DMS79 (cell line): ENCODE data around the gene KDM2B.

Experiments
- DNase-seq: peaks from one replicate; lab custom pipeline; 2025; lab: John Stamatoyannopoulos, UW

The KDM2B gene

GRCh38 chr12:121461048-121461447 is 119.8 kb downstream of the KDM2B start:
- DNase-seq: no peak

DNA sequence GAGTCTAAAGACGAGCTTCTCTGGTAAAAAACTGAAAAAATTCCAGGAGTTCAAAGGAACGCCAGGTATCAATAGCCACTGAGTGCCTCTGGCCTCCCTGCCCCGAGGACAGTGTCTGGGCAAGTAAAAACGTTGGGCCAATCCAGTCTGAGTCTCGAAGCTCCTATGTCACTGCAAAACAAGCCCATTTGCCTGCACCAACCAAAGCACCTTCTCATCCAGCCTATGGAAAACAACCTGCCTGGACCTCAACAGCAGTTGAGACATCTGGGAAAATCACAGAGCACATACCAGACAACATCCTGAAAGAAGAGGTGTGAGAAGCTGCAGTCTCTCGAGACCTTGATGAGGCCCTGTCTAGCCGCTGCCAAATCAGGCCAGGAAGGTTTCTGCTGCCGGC is 124.3 kb downstream of the KDM2B start:
- no peak for DNase-seq

DNA sequence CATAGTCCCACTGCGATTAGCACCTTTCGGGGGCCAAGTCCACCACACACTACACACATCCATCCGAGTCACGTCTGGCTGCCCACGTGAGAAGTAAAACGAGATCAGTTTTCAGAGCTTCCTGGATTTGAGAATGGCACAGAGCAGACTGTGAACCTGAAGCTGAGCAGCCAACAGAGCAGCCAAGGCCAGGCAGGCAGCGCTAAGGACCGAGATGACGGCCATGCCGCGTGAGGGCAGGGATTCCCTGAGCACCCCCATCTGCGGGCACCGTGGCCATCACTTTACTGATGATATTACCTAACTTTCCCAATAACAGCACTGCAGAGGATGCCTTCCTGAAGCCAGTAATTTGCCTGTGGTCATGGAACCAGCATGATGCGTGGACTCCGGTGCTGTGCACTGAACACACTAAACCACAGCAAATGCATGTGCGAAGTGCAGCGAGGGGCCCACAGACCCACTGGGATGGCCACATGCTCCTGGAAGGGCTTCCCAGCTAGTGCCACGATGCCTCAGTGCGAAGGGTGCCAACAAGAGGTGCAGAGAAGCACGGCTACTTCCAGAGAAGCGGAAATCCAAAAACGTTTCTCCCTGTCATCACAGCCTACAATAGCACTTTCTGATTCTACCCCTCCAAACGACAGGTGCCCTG is 124.9 kb downstream of the KDM2B start:
- no peak for DNase-seq

GRCh38 chr12:121454921-121455320 is 125.9 kb downstream of the KDM2B start:
- DNase-seq: no peak

DNA sequence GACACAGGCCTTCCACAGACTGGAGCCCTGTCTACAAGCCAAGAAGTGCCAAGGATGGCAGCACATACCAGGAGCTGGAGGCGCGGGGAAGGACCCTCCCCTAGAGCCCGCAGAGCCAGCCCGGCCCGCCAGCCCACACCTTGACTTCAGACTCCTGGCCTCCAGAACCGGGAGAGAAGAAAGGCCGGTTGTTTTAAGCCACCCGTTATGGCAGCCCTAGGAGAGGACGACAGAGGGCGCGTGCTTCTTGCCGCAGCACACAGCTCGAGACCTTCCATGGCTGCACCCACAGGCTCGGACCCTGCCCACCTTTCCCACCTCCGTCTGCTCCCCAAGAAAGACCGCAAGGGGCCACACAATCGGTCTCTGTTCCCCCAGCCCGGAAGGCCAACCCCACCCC is 127.2 kb downstream of the KDM2B start:
- no peak for DNase-seq

- DNase-seq: no peak
Measured at GRCh38 chr12:121452985-121453360, 127.8 kb downstream of the KDM2B start.

DNA sequence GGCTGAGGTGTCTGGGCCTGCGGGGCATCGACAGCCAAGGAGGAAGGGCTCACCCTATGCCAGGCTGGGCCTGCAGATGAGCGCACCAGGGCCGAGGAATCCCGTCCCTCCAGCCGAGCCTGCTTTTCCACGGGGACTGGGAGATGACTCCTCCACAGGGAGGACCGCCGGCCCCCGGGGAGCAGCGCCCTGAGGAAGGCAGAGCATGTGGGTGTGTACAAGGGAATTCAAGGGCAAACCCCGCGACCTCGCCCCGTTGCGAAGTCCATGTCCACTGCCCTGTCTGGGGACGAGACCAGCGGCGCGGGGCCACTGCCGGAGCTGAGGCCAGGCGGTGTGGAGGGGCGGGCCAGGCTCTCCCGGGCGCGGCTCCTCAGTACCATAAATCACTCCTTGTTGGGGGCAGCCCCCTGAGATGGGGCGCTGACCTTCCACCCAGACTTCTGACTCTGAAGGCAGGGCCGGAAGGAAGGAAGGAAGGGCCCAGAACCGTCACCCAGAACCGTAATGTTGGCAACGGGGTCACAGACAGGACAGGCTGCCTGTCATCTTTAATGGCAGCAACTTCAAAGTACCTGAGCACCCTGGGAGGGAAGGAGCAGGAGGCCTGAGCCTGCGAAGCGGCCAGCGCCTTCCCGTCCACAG is 128.4 kb downstream of the KDM2B start:
- no peak for DNase-seq

- DNase-seq: no peak
Measured at GRCh38 chr12:121451961-121452339, 128.9 kb downstream of the KDM2B start.

DNA sequence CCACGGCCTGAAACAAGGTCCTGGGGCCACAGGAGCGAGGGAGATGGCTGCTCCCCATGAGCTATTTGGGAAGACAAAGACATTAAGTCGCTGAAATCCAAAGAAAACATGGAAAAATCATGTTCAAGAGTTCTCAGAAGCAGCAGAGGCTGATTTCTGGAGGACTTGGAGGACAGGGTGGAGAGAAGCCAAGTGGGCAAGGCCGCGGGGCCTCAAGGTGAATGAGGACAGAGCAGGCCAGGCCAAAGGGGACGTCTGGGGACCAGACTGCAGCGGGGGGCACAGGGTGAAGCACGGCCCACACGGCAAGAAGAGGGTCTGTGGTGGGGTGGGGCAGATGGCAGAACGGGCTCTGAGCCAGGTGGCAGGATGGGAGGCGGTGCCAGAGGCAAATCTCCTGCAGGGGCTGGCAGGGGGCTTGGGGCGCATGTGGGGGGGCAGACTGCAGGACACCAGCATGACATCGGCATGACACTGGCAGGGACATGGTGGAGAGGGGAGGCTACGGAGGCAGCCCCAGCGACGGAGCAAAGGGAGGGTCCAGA is 132.0 kb downstream of the KDM2B start:
- DNase-seq: no peak

DNA sequence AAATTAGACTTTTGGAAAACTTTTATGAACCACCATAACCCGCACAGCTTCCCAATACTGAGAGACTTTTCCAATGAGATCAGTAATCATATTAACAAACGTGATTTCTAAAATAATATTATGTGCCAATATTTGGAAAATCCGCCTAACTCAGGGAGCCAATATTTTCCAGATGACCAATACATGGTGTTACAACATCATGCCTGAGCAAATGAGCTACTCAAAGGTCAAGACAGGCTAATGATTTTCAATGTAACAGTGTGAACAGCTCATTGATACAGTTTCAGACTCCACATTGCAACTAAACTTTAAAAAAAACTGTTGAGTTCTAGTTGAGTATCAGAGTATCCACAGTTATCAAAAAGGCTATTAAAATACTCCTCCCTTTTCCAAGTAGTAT is 134.1 kb downstream of the KDM2B start:
- no peak for DNase-seq

DNA sequence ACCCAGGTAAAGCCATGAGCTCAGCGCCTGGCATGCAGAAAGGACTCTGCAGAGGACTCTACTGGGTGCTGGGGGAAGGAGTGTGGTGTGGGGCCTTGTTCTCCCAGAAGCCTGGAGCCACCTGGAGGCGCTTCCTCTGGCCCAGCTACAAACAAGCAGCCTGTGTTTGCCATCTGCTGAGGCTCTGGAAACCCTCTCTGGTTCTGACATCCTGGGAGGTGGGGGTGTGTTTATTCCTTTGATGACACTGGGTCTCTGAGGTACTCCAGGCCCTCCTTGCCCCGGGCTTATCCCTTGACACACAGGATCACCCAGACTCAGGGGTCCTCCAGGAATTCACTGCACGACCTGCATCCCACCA is 136.0 kb downstream of the KDM2B start:
- no peak for DNase-seq

DNA sequence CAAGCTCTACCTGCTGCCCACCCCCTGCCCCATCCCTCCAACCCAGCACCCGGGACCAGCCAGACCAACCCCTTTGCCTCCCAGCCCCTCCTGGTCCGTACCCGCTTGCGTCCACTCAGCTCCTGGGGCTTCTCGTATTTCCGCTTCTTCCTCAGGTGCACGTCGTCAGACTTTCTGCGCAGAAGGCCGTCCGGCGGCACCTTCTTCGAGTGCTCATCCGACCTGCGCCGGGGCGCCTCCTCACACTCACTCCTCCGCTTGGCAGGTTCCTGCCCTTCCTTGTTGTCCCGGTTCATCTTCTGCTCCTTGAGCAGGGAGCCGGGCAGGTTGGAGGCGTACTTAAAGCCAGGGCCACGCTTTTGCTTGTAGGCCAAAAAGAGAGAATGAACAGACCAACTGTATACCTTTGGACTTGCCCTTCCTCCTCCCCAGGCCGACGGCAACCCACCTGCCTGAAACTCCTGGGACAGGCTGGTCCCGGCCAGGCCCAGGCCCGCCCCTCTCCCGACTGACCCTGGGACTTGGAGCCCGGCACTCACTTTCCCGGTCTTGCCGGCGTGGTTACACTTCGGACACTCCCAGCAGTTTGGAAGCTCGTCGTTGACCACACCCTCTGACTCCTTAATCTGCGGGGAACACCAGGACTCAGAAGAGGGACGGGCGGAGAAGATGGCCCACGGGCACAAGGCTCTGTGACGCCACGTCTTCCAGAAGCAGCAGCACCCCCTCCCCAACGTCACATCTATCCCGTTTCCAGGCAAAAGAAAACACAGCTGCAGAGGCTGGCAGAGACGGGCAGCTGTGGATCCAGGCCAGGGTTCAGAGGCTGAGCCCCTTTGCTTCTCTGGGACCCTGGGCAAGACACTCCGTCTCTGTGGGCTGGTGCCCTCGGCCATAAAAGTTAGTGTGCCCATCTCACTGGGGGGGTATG is 136.6 kb downstream of the KDM2B start:
- no peak for DNase-seq

- no peak for DNase-seq
Measured at GRCh38 chr12:121443193-121443870, 137.5 kb downstream of the KDM2B start.

DNA sequence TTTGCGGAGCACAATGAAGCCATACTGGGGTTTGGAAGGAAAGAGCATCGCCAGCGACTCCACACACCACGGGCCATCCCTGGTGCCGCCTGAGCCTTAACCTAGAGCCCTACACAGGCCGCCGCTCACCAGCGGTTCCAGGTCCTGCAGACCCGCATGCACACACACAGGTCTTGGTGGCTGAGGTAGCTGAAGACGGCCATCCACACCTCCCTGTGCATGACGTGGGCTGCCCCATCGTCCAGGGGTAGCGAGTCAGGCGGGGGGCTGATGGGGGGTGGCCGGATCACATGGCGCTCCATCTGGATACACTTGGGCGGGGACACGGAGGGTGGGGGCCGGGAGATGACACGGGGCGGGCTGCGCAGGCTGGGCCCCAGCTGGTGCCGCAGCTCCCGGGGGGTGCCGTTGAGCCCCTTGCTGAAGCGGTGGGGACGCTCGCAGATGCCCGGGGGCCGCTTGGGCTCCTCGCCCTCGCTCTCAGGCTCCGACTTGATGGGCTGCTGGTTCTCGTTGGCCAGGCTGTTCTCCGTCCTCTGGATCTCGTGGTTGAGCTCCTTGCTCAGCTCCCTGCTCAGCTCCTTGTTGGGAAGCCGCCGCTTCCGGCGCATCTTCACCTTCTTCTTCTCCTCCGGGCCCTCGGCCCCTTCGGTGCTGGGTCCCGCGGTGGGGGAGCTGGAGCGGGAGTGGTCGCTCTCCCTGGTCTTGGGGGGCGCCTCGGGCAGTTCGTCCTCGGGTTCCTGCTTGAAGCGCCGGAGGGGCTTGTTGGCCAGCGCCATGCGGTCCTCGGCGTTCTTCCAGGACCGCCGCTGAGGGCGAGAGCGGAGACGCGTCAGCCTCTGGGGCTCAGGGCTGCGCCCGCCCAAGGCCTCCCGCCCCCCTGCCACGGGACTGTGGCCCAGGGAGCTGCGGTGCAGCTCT is 138.5 kb downstream of the KDM2B start:
- DNase-seq: no peak

DNA sequence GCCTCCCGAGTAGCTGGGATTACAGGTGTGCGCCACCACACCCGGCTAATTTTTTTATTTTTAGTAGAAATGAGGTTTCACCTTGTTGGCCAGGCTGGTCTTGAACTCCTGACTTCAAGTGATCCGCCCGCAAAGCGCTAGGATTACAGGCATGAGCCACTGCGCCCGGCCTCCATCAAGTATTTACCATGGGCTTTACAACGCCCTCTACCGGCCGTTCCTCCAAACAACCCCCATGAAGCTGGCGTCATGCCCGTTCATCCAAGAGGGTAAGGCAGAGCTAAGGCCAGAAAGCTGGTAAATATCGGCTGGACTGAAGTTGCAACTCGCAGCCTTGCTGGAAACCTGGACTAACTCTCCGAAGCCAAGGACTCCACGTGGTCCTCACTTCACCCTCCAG is 139.3 kb downstream of the KDM2B start:
- no peak for DNase-seq

DNA sequence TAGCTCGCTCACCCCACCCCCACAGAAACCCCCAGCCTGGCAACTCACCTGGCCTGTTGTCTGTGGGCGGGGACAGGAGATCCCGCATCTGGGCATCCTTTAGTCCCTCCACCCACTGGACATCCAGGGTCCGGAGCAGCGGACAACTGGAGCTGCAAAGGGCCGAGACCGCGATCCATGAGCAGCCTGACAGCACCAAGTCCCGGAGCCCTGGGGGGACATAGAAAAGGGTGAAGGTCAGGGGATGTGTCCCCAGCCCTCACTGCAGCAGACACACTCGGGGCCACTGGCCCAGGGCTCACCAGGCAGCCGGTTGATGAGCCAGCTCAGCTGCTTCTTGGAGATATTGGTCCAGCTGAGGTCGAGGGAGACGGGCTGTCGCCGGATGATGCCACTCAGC is 140.1 kb downstream of the KDM2B start:
- no peak for DNase-seq

DNA sequence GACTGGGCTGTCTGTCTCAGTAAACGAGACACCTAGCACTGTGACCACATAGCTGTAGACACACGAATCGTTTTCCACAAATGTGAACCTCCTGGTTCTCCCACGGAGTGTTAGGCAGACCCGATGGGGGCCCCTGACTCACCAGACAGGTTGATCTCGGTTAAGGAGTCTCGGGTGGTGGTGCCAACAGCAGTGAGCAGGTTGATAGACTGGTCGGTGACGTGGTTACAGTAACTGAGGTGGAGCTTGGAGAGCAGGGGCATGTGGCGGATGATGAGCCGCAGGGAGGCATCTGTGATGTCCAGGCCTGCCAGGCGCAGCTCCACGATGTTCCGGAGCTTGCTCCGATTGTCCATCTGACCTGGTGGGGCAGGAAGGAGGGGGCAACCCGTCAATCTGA is 141.1 kb downstream of the KDM2B start:
- DNase-seq: no peak

GRCh38 chr12:121438905-121439304 is 141.9 kb downstream of the KDM2B start:
- no peak for DNase-seq

DNA sequence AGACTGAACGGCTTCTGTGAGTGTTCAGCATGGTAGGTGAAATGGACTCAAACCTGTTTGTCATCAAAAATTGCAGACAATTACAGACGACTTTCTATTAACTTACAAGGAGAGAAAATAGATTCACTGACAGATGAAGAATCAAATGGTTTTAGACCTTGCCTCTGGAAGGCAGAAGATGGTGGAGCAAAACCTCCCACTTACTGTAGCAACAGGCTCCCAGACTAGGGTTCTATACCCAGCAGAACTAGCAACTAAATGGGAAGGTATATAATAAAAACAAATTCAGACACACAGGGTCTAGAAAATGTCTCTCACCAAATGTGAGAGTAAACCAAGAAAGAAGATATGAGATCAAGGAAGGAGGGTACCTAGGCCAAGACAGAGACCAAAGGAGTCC is 144.1 kb downstream of the KDM2B start:
- DNase-seq: no peak

- no peak for DNase-seq
Measured at GRCh38 chr12:121432740-121433480, 147.9 kb downstream of the KDM2B start.
